Fibroblast of the conjunctiva (primary cell): ENCODE measurements around the gene SUN5.
A peak's percentile ranks its signal among the peaks of the same experiment; 100 is the strongest.
"Not testable (repeated sequence)": the region's sequence is repeated elsewhere in the genome, so short reads cannot be mapped to it uniquely, and the experiment has no call there.

Source experiments
- DNase-seq: peaks from one replicate; pipeline ENCODE4 v3.0.0-alpha.2; 2010; ENCODE audit warnings: low read depth

Gene SUN5

DNA sequence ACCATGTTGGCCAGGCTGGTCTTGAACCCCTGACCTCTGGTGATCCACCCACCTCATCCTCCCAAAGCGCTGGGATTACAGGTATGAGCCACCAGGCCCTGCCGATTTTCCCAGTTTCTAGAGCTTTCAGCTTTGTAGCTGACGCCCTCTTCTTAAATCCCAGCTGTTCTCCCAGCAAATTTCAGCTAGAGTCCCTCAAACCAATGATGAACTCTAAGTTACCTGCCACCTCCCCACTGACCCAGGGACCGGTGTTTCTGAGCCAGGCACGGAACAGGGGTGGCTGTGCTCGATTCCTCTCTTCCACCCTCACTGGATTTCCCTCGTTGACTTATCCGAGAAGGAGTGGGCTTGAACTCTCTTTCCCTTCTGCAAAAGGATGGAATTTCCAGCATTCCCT is 39.1 kb downstream of the SUN5 start:
- no peak for DNase-seq

DNA sequence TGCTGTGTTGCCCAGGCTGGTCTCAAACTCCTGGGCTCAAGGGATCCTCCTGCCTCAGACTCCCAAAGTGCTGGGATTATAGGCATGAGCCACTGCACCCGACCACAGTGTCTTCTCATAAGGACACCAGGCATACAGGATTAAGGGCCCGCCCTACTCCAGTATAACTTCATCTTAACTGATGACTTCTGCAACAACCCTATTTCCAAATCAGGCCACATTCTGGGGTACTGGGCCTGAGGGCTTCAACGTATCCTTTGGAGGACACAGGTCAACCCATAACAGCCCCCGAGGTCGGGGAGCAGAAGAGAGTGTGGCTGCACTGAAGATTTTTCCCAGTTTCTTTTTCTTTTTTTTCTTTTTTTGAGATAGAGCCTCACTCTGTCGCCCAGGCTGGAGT is 39.7 kb downstream of the SUN5 start:
- DNase-seq: no peak

DNA sequence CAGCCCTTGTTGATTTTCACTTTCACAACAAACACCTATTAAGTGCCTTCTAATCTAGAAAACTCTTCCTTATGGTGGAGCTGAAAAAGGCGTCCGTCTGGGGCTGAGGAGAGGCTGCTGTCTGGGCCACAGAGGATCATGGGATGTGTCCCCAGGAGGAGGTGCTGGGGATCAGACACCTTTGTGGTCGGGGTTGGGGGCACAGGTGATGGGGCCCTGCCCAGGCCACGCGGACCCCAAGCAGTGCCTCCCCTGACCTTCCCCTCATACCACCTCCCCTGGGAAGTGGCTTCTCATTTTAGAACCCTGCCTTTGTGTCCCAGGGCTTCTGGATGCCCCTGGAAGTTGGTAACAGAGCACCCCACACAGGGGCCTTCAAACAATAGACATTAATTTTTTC is 41.1 kb downstream of the SUN5 start:
- DNase-seq: no peak

DNA sequence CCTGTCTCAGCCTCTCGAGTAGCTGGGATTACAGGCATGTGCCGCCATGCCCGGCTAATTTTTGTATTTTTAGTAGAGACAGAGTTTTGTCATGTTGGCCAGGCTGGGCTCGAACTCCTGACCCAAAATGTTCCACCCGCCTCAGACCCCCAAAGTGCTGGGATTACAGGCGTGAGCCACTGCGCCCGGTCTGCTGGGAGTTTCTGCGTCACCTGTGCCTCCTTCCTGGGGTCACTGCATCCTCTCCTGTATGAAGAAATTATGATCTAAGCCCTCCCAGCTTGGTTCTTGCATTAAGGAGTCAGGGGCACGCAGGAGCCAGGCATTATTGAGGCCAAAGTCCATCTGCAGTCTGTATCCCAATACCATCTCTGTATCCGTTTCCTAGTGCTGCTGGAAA is 41.6 kb downstream of the SUN5 start:
- DNase-seq: not testable (repeated sequence)

DNA sequence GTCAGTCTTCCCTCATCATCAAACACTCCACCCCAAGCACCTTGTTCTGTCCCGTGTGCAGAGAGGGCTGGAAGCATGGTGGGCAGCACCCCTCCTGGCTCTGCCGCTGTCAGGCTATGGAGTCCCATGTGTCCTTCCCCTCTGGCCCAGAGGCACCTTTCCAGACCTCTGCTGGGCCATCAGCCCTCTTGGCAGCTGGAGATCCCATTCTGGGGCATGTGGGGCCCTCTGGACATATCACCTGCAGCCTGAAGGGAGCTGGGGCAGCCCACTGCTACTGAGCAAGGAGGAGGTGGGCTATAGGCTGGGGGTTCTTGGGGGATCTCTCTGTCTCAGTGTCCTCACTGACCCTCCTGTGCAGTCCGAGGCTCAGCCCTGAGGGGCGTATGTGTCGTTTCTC is 42.2 kb downstream of the SUN5 start:
- DNase-seq: no peak

DNA sequence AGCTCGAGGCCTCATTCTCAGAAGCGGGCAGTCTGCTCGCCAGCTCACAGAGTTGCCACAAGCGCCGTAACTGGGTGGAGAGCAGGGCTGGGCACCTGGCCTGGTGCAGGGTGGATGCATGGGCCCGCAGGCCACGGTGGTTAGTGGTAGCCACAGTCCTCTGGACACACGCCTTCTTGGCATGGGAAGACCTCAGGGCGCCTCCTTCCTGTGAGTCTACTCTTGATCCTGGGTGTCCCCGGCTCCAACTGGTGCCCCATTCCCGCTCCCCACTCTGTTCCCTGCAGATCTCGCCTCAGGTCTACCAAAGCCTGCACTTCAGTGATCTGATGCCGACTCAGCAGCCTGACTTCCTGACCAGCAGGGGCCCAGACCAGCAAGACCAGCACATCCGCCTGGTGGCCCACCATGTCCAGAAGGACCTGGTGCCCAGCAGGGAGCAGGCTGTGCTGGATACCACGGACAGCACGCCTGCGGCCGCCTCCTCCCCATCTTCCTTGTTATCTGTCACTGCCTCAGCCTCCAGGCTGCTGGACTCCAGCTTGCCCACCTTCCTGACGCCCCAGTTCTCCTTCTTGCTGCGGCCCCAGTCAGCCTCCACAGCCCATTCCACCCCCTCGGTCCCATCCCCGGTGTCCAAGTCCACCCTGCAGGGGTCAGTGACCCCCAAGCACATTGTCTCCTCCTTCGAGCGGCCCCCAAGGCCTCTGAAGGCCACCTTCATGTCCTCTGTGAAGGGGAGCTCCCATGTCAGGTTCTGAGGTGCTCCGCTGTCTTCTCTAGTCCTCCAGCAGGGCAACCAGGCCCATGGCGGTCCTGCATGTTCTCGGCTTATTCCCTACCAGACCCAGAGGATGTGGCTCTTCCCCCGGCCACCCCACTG is 43.1 kb downstream of the SUN5 start:
- no peak for DNase-seq

DNA sequence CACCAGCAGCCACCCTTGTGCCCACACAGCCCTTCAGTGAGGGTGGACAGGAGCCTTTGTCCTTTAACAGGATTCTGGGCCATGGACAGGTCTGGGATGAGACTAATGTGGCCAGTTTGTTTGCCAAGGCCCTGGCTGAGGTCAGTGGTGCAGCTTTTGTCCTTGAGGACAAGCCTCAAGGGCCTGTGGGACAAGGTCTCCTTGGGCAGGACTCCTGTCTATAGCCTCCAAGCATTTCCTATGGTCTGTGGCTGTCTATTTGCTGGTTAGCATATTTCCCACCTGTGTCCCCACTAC is 44.1 kb downstream of the SUN5 start:
- no peak for DNase-seq

DNA sequence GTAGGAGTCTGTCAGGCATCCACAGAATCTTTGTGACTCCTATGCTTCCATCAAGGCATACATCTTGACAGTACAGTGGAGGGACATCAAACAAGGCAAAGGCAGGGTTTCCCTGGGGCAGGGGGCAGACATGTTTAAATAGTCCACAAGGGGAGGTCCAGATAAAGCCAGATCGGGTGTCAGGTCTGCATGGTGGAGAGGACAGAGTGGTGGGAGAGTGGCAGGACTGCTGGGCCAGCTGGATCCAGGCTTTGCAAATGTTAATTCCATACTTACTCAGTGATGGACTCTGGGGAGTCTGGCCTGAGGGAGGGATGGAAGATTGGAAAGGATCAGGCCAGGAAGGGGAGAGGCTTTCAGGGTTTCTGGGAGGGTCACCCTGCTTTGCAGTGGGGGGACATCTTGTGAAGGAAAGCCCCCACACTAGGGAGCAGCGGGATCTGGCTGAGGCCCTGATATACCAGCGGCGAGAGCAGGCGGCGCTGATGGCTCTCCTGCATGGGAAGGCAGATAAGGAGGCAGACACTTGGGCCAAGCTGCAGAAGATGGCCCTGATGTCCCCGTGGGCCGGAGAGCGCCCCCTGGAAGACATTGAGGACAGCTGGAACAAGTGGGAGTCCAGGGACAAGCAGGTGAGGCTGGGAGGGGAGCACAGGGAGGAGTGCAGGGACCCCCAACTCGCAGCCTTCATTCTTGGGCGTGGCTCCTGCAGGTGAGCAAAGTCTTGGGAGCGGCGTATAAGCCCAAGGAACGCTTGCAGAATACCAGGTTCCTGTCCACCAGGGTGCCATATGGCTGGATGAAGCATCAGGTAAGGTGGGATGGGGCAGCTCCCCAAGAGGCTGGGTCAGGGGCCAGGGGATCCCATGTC is 44.6 kb downstream of the SUN5 start:
- DNase-seq: no peak

DNA sequence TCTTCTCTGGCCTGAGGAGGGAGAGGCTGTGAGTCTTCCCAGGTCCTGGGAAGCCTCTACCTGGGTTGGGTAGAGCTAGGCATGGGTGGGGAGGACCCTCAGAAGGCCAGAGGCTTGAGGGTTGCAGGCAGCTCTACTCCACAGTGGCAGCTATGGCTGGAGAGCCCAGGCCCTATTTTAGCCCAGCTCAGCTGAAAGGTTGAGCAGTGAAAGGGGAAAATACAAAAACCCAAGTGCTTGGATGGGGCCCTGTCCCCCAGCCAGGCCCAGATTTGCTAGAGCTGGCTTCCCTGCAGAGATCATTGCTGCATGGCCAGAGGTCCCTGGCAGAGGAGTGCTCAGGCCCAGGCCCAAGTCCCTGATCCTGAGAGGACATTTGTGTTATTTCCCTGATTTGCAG is 45.7 kb downstream of the SUN5 start:
- DNase-seq: no peak

DNA sequence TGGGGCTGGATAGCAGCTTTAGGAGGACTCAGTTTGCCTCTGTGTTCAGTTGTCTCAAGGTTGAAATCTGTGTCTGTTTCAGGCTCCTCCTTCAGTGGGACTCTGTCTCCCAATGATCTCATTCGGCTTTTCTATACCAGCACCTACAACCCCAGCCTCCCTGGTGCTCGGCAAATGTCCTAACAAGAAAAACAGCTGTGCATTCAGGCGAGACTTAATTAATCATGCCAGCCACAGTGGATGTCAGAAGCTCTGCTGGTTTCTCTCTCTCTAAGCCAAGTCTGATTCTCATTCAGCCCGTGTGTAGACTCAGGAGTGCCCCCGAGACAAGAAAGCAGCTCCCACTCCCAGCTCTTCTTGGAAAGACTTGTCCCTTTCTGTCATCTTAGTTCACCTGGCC is 46.8 kb downstream of the SUN5 start:
- no peak for DNase-seq

DNA sequence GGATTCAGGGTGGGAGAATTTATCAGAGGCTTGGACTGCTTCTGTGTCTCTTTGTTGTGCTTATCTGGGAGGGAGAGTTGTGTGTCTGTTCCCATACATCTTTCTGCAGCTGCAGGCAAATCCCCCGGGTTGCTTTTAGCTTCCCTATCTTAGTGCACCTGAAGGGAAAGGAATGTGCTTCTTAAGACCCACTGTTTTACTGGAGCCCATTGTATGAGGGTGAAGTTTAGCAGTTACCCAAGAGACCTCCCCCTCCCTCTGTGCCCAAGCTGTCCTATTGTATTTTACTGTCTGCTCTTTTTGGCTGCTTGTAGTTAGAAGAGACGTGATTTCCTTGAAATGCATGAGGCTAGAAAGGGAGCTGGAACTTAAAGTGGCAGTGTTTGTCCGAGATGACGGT is 53.7 kb downstream of the SUN5 start:
- not testable (repeated sequence) for DNase-seq

DNA sequence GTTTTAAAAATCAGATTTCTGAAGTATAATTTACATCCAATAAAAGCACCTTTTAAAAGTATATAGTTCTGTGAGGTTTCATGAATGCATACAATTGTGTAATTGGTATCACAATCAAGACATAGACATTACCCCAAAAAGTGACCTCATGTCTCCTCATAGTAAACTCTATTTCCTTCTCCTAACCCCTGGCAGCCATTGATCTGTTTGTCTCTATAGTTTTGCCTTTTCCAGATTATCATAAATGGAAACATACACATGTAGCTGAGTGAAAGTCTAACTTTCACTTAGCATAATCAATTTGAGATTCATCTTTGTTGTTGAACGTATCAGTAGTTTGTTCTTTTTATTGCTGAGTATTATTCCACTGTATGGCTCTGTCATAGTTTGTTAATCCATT is 57.6 kb downstream of the SUN5 start:
- DNase-seq: no peak

DNA sequence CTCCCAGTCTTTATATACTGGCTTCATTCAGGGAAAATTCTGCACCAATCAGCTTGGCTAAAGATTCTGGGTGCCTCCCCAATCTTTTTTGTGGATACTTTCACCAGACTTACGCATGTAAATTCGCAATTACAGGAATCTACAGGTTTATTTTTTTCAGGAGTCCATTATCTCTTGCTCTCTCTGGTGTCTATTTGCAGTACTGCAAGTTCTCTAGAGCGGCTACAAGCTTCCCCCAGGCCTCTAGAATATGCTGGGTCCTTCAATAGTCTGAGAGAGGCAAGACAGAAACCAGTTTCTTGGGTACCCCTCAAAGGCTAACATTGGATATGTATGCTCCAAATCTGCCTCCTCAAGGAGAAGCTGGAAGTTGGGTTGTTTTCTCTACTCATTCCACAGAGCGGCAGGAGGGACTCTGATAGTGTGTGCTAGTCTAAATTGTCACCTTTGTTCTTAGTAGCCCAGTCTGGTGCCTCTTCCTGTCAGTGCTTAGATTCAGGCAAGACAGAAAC is 58.5 kb downstream of the SUN5 start:
- DNase-seq: no peak

DNA sequence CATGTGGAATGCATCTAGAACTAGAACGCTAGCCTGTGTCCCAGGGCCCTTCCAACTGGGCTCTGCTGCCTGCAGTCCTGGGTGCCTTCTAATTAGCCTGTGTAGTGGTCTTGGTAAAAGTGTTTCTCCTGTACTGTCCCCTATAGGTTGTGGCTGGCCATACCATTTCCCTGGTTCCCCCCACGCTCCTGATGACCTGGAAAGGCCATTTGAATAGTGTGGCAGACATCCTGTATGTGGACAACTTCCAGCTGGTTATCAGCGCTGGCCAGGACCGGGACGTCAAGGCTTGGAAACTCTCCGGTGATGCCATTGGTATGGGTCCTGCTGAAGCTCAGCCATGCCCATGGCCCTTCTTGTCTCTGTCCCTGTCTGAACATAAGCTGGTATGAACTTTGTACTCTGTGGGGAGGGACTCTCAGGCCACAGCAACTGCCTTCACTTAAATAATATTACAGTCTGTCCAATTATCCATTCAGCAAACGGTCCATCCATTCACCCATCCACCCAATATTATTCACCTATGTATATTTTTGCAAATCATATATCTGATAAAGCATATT is 60.7 kb downstream of the SUN5 start:
- no peak for DNase-seq

DNA sequence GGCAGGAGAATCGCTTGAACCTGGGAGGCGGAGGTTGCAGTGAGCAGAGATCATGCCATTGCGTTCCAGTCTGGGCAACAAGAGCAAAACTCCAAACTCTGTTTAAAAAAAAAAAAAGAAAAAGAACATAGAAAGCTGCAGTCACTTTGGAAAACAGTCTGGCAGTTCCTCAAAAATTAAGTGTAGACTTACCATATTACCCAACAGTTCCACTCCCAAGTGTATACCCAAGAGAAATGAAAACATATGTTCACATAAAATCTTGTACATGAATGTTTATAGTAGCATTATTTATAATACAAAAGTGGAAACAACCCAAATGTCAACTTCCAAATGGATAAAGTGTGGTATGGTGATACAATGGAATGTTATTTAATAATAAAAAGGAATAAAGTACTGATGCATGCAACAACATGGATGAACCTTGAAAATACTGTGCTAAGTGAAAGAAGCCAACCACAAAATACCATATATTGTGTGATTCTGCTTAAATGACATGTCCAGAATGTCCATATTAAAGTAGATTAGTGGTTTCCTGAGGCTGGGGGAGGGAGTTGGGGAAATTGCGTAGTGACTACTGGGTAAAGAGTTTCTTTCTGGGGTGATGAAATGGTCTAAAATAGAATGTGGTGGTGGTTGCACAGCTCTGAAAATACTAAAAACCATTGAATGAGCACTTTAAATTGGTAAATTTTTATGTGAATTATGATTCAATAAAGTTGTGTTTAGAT is 62.9 kb downstream of the SUN5 start:
- DNase-seq: peak; percentile 27

DNA sequence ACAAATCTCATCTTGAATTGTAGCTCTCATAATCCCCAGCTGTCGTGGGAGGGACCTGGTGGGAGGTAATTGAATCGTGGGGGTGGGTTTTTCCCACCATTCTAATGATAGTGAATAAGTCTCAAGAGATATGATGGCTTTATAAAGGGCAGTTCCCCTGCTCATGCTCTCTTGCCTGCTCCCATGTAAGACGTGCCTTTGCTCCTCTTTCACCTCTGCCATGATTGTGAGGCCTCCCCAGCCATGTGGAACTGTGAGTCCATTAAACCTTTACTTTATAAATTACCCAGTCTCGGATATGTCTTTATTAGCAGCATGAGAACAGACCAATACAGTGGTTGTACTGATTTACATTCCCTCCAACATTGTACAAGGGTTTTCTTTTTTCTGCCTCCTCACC is 69.7 kb downstream of the SUN5 start:
- no peak for DNase-seq
